HCT116 (cell line): ENCODE results near the gene ALOXE3. TPM values are rescaled to one million over a fixed set of nuclear protein-coding genes. Genes with fewer than 3 reads are reported as not detected.

ENCODE experiments used
- ATAC-seq: fragments of 200-7000 bp; cut with Tn5 transposase; 2 replicates; pipeline ENCODE4 v1.9.1; 2020; ENCODE audit warnings: mild to moderate bottlenecking, moderate library complexity
- BruUV-seq: library from RNA; stranded (reverse); fragments of 400-500 nt; replicated peaks from 2 replicates; lab custom pipeline; 2021; lab: Mats Ljungman, UMichigan
- CTCF ChIA-PET: fragments of 300-600 bp; sonication (Branson Sonifier 250); formaldehyde crosslinking; loops from one replicate; lab custom pipeline; 2021; ENCODE audit warnings: antibody characterized with exemption; lab: Charles Lee
- POLR2A ChIA-PET: fragments of 300-600, 350-600 bp; sonication (Branson Sonifier 250); formaldehyde crosslinking; loops from one replicate; lab custom pipeline; 2021; ENCODE audit warnings: antibody characterized with exemption; lab: Charles Lee
- RAD21 ChIA-PET, 2 experiments: fragments of 300-600 bp; sonication (Branson Sonifier 250); formaldehyde crosslinking; loops; one replicate each; lab custom pipeline; 2023; ENCODE audit warnings: low total read pairs in 2 of 2; ENCODE audit not compliant: uncharacterized antibody in 2 of 2, unreplicated experiment in 2 of 2, low non-redundant PET in 1 of 2; lab: Charles Lee
- DNase-seq: peaks from one replicate; pipeline ENCODE4 v3.0.0-alpha.2; 2010; ENCODE audit warnings: low read depth, low spot score
- H2AFZ ChIP-seq: fragments of 200-600 bp; shearing (Covaris generic), sonication (generic); 2 replicates; pipeline ENCODE4 v1.6.1; 2017; ENCODE audit warnings: low read depth, mixed run types, mixed read lengths, antibody characterized with exemption, low read length; ENCODE audit not compliant: poor library complexity, severe bottlenecking
- H3K27ac ChIP-seq: 2 replicates; pipeline ENCODE4 v1.5.1; 2012; ENCODE audit warnings: low read depth, low read length
- H3K27me3 ChIP-seq: fragments of 200-600 bp; sonication (generic); 2 replicates; pipeline ENCODE4 v1.6.1; 2016; ENCODE audit warnings: mixed run types, low read length, mixed read lengths; ENCODE audit not compliant: insufficient read depth
- H3K36me3 ChIP-seq, 2 experiments: fragments of 200-500 bp in 1 of 2; fragments of 200-600 bp in 1 of 2; sonication (Bioruptor generic) in 1 of 2; sonication (generic) in 1 of 2; 2 replicates each; pipeline versions ENCODE4 v1.5.1 to v1.6.1; 2014 to 2016; ENCODE audit warnings: low read length in 2 of 2, inconsistent platforms in 1 of 2, mixed read lengths in 1 of 2, mixed run types in 1 of 2; ENCODE audit not compliant: insufficient read depth in 2 of 2, control insufficient read depth in 1 of 2
- H3K4me1 ChIP-seq, 2 experiments: fragments of 200-600 bp in 1 of 2; sonication (generic) in 1 of 2; 2 replicates each; pipeline versions ENCODE4 v1.5.1 to v1.6.1; 2012 to 2017; ENCODE audit warnings: low read length in 2 of 2, inconsistent platforms in 1 of 2, mild to moderate bottlenecking in 1 of 2, mixed read lengths in 1 of 2, mixed run types in 1 of 2, moderate library complexity in 1 of 2; ENCODE audit not compliant: insufficient read depth in 2 of 2, control insufficient read depth in 1 of 2
- H3K4me2 ChIP-seq: fragments of 200-600 bp; sonication (generic); 2 replicates; pipeline ENCODE4 v1.6.1; 2017; ENCODE audit warnings: mixed run types, low read length, mixed read lengths
- H3K4me3 ChIP-seq, 2 experiments: fragments of 200-600 bp in 1 of 2; sonication (generic) in 1 of 2; replicated peaks in 1 of 2; 2 replicates each; pipeline ENCODE4 v1.5.1; 2011 to 2016; ENCODE audit warnings: low read length in 2 of 2, control low read depth in 1 of 2, low read depth in 1 of 2, mild to moderate bottlenecking in 1 of 2, mixed read lengths in 1 of 2, mixed run types in 1 of 2
- H3K79me2 ChIP-seq: fragments of 200-600 bp; sonication (generic); 2 replicates; pipeline ENCODE4 v1.6.1; 2017; ENCODE audit warnings: mild to moderate bottlenecking, mixed run types, low read length, moderate library complexity, mixed read lengths; ENCODE audit not compliant: insufficient read depth
- H3K9ac ChIP-seq: fragments of 200-600 bp; sonication (generic); 2 replicates; pipeline ENCODE4 v1.6.1; 2016; ENCODE audit warnings: low read length, mixed read lengths
- H3K9me2 ChIP-seq: fragments of 200-600 bp; sonication (generic), shearing (Covaris generic); 2 replicates; pipeline ENCODE4 v1.6.1; 2017; ENCODE audit warnings: mixed run types, mild to moderate bottlenecking, moderate library complexity; ENCODE audit not compliant: insufficient read depth
- H3K9me3 ChIP-seq, 2 experiments: fragments of 200-500 bp in 1 of 2; fragments of 200-600 bp in 1 of 2; sonication (Bioruptor generic) in 1 of 2; sonication (generic) in 1 of 2; 2 replicates each; pipeline ENCODE4 v1.6.1; 2014 to 2017; ENCODE audit warnings: low read length in 2 of 2, mixed read lengths in 2 of 2, inconsistent platforms in 1 of 2, low read depth in 1 of 2, mild to moderate bottlenecking in 1 of 2, mixed run types in 1 of 2, moderate library complexity in 1 of 2; ENCODE audit not compliant: control insufficient read depth in 1 of 2, insufficient read depth in 1 of 2
- H4K20me1 ChIP-seq: fragments of 200-600 bp; sonication (generic), shearing (Covaris generic); 2 replicates; pipeline ENCODE4 v1.6.1; 2017; ENCODE audit warnings: mixed run types, mild to moderate bottlenecking, moderate library complexity; ENCODE audit not compliant: insufficient read depth
- CBX3 ChIP-seq: IDR thresholded peaks from 2 replicates; pipeline ENCODE4 v1.6.1; 2012; ENCODE audit warnings: low read depth
- CEBPB ChIP-seq: IDR thresholded peaks from 2 replicates; pipeline ENCODE4 v1.6.1; 2012; ENCODE audit warnings: low read depth
- EGR1 ChIP-seq: IDR thresholded peaks from 2 replicates; pipeline ENCODE4 v1.6.1; 2012; ENCODE audit warnings: low read depth
- ELF1 ChIP-seq: IDR thresholded peaks from 2 replicates; pipeline ENCODE4 v1.6.1; 2012; ENCODE audit warnings: low read depth, borderline replicate concordance
- EZH2phosphoT487 ChIP-seq: fragments of 200-600 bp; IDR thresholded peaks from 2 replicates; pipeline ENCODE4 v1.6.1; 2018; ENCODE audit warnings: antibody characterized with exemption, borderline replicate concordance
- FOSL1 ChIP-seq: IDR thresholded peaks from 2 replicates; pipeline ENCODE4 v1.6.1; 2012; ENCODE audit warnings: low read depth
- JUND ChIP-seq: IDR thresholded peaks from 2 replicates; pipeline ENCODE4 v1.6.1; 2012
- POLR2A ChIP-seq: IDR thresholded peaks from 2 replicates; pipeline ENCODE4 v1.7.0; 2011; ENCODE audit warnings: borderline replicate concordance; ENCODE audit not compliant: insufficient read depth, insufficient read length; ENCODE audit errors: extremely low read depth
- POLR2AphosphoS5 ChIP-seq: IDR thresholded peaks from 2 replicates; pipeline ENCODE4 v1.6.1; 2011; ENCODE audit warnings: mild to moderate bottlenecking, low read depth, low read length, moderate library complexity
- SIN3A ChIP-seq: IDR thresholded peaks from 2 replicates; pipeline ENCODE4 v1.6.1; 2012; ENCODE audit warnings: low read depth
- SP1 ChIP-seq: IDR thresholded peaks from 2 replicates; pipeline ENCODE4 v1.6.1; 2012; ENCODE audit warnings: low read depth
- SRF ChIP-seq: IDR thresholded peaks from 2 replicates; pipeline ENCODE4 v1.6.1; 2012; ENCODE audit warnings: low read depth
- YY1 ChIP-seq: IDR thresholded peaks from 2 replicates; pipeline ENCODE4 v1.6.1; 2011; ENCODE audit warnings: low read length, low read depth, moderate library complexity, mild to moderate bottlenecking; ENCODE audit not compliant: insufficient replicate concordance; ENCODE audit errors: extremely low read depth
- ZFX ChIP-seq: fragments of 450-650 bp; IDR thresholded peaks from 2 replicates; pipeline ENCODE4 v1.6.1; 2017
- ZNF274 ChIP-seq: fragments of 200-500 bp; sonication (Bioruptor generic); IDR thresholded peaks from 2 replicates; pipeline ENCODE4 v1.6.1; 2014; ENCODE audit warnings: mild to moderate bottlenecking, low read depth, low read length, inconsistent platforms
- intact Hi-C: fragments of 100-400 bp; cut with micrococcal nuclease; formaldehyde crosslinking; loops from 2 replicates; pipeline ENCODE4 v1.10.0; 2022
- total RNA-seq: library from RNA; stranded (reverse); gene quantifications from one replicate; pipeline ENCODE4 v1.2.1, GENCODE V29; 2021; ENCODE audit not compliant: unreplicated experiment
- TF ChIP-seq, protein P1 (sequence below): IDR thresholded peaks from 2 replicates; pipeline ENCODE4 v1.6.1; 2011; ENCODE audit warnings: mild to moderate bottlenecking, low read length, moderate library complexity; ENCODE audit not compliant: insufficient replicate concordance; ENCODE audit errors: extremely low read depth
- TF ChIP-seq, protein P2 (sequence below): IDR thresholded peaks from 2 replicates; pipeline ENCODE4 v1.6.1; 2012; ENCODE audit warnings: low read depth
- TF ChIP-seq, protein P3 (sequence below), 3 experiments: fragments of 200-600 bp in 1 of 3; sonication (generic) in 1 of 3; IDR thresholded peaks in 2 of 3; conservative IDR thresholded peaks in 1 of 3; 2 replicates each; pipeline ENCODE4 v1.5.1; 2012 to 2017; ENCODE audit warnings: low read depth in 2 of 3, low read length in 2 of 3, antibody characterized with exemption in 1 of 3, borderline replicate concordance in 1 of 3, control low read depth in 1 of 3, mild to moderate bottlenecking in 1 of 3, mixed read lengths in 1 of 3, mixed run types in 1 of 3, moderate library complexity in 1 of 3; ENCODE audit not compliant: insufficient read depth in 1 of 3
- TF ChIP-seq, protein P4 (sequence below): IDR thresholded peaks from 2 replicates; pipeline ENCODE4 v1.6.1; 2012

The ALOXE3 gene
- total RNA-seq, 1 experiment from 2014 or later, result 3.5 TPM

DNA sequence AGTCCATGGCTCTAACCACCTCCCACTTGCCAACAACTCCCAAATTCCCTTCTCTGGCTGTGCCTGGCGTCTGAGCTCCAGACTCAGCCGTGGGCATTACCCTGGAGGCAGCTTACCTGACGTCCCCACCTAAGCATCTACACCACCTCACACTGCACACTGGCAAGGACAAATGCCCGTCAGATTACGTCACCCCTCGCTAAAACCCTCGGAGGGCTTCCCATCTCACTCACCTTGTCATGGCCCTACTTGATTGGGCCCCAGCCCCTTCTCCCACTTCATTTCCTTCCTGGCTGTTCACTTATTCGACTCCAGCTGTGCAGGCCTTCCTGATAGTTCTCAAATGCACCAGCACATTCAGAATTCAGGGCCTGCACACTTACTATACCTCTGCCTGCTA is 13.4 kb downstream of the ALOXE3 start:
- no peak overlapping the region for H3K9ac ChIP-seq
- no peaks in the 10 kb centered on the region for H4K20me1 ChIP-seq
- H3K27me3 ChIP-seq, result no peaks in the 10 kb centered on the region
- H3K27ac ChIP-seq, result no peak overlapping the region
- intact Hi-C loops, result no loop called here
- no peaks in the 10 kb centered on the region for H3K36me3 ChIP-seq
- RAD21 ChIA-PET, result interaction anchor here in 1 of 2 experiments (0.6 kb wide), 1 partner anchor 30 kb away, joined by 4 read pairs; no protein-coding TSS in a partner anchor
- H3K4me1 ChIP-seq, result peaks cover 0 to 12% of the 10 kb centered on the region in 2 experiments; a peak in 3 of 4 replicates
- TF ChIP-seq, protein P1, sequence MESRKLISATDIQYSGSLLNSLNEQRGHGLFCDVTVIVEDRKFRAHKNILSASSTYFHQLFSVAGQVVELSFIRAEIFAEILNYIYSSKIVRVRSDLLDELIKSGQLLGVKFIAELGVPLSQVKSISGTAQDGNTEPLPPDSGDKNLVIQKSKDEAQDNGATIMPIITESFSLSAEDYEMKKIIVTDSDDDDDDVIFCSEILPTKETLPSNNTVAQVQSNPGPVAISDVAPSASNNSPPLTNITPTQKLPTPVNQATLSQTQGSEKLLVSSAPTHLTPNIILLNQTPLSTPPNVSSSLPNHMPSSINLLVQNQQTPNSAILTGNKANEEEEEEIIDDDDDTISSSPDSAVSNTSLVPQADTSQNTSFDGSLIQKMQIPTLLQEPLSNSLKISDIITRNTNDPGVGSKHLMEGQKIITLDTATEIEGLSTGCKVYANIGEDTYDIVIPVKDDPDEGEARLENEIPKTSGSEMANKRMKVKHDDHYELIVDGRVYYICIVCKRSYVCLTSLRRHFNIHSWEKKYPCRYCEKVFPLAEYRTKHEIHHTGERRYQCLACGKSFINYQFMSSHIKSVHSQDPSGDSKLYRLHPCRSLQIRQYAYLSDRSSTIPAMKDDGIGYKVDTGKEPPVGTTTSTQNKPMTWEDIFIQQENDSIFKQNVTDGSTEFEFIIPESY, result no peak
- no peak for TF ChIP-seq SIN3A
- TF ChIP-seq EGR1, result no peak
- no peak for TF ChIP-seq FOSL1
- no peak for TF ChIP-seq POLR2A
- no peak for TF ChIP-seq SP1
- TF ChIP-seq, protein P2, sequence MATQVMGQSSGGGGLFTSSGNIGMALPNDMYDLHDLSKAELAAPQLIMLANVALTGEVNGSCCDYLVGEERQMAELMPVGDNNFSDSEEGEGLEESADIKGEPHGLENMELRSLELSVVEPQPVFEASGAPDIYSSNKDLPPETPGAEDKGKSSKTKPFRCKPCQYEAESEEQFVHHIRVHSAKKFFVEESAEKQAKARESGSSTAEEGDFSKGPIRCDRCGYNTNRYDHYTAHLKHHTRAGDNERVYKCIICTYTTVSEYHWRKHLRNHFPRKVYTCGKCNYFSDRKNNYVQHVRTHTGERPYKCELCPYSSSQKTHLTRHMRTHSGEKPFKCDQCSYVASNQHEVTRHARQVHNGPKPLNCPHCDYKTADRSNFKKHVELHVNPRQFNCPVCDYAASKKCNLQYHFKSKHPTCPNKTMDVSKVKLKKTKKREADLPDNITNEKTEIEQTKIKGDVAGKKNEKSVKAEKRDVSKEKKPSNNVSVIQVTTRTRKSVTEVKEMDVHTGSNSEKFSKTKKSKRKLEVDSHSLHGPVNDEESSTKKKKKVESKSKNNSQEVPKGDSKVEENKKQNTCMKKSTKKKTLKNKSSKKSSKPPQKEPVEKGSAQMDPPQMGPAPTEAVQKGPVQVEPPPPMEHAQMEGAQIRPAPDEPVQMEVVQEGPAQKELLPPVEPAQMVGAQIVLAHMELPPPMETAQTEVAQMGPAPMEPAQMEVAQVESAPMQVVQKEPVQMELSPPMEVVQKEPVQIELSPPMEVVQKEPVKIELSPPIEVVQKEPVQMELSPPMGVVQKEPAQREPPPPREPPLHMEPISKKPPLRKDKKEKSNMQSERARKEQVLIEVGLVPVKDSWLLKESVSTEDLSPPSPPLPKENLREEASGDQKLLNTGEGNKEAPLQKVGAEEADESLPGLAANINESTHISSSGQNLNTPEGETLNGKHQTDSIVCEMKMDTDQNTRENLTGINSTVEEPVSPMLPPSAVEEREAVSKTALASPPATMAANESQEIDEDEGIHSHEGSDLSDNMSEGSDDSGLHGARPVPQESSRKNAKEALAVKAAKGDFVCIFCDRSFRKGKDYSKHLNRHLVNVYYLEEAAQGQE, result no peak
- TF ChIP-seq POLR2AphosphoS5, result no peak
- TF ChIP-seq YY1, result no peak
- no peak for TF ChIP-seq SRF
- TF ChIP-seq, protein P3, sequence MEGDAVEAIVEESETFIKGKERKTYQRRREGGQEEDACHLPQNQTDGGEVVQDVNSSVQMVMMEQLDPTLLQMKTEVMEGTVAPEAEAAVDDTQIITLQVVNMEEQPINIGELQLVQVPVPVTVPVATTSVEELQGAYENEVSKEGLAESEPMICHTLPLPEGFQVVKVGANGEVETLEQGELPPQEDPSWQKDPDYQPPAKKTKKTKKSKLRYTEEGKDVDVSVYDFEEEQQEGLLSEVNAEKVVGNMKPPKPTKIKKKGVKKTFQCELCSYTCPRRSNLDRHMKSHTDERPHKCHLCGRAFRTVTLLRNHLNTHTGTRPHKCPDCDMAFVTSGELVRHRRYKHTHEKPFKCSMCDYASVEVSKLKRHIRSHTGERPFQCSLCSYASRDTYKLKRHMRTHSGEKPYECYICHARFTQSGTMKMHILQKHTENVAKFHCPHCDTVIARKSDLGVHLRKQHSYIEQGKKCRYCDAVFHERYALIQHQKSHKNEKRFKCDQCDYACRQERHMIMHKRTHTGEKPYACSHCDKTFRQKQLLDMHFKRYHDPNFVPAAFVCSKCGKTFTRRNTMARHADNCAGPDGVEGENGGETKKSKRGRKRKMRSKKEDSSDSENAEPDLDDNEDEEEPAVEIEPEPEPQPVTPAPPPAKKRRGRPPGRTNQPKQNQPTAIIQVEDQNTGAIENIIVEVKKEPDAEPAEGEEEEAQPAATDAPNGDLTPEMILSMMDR (IDR thresholded peaks at IDR 0.05 in 2 of 3, conservative IDR thresholded peaks at IDR 0.05 in 1 of 3; ENCODE audit: borderline replicate concordance in 1 of 3, insufficient read depth in 1 of 3, low read depth in 2 of 3, low read length in 2 of 3), result no peak
- TF ChIP-seq EZH2phosphoT487, result no peak
- TF ChIP-seq CBX3, result no peak
- no peak for TF ChIP-seq CEBPB
- TF ChIP-seq ELF1, result no peak
- no peak for TF ChIP-seq JUND
- no peak for TF ChIP-seq ZFX
- TF ChIP-seq ZNF274, result no peak
- TF ChIP-seq, protein P4, sequence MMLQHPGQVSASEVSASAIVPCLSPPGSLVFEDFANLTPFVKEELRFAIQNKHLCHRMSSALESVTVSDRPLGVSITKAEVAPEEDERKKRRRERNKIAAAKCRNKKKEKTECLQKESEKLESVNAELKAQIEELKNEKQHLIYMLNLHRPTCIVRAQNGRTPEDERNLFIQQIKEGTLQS, result no peak
- TF ChIP-seq, all 23 proteins: peak for 0
- no peak overlapping the region for H3K4me2 ChIP-seq
- no peak for DNase-seq
- BruUV-seq, result no TSS peak
- H2AFZ ChIP-seq, result no peak overlapping the region
- H3K79me2 ChIP-seq, result no peaks in the 10 kb centered on the region
- POLR2A ChIA-PET, result no interaction called here
- no peaks in the 10 kb centered on the region for H3K9me3 ChIP-seq
- no peak for ATAC-seq
- CTCF ChIA-PET, result interaction anchor here (1.0 to 3.6 kb wide), 4 partner anchors 11 to 45 kb away, joined by 3 to 34 read pairs (median 5); no protein-coding TSS in a partner anchor
- H3K9me2 ChIP-seq, result no peaks in the 10 kb centered on the region
- H3K4me3 ChIP-seq, result no peak overlapping the region
